GM21360 (cell line): Measurements from ENCODE around the gene MAP4K2.

Source experiments
- ATAC-seq: cut with Tn5 transposase; IDR thresholded peaks from one replicate; pipeline ENCODE4 v1.9.1; 2021; ENCODE audit warnings: mild to moderate bottlenecking, moderate library complexity; ENCODE audit not compliant: unreplicated experiment

MAP4K2 gene

GRCh38 chr11:64742889-64743590 is 60.0 kb downstream of the MAP4K2 start:
- ATAC-seq: no peak

- ATAC-seq: no peak
These were observed 60.7 kb downstream of the MAP4K2 start for GRCh38 chr11:64742087-64742888.

GRCh38 chr11:64741375-64742086 is 61.5 kb downstream of the MAP4K2 start:
- ATAC-seq: no peak

- no peak for ATAC-seq
These were observed 63.1 kb downstream of the MAP4K2 start for GRCh38 chr11:64739871-64740270.

GRCh38 chr11:64736654-64737053 is 66.4 kb downstream of the MAP4K2 start:
- ATAC-seq: no peak

- ATAC-seq: no peak
These were observed 67.2 kb downstream of the MAP4K2 start for GRCh38 chr11:64735725-64736259.
